Panc1 (cell line): ENCODE data around the gene CRYGN. TPM values are rescaled to one million over a fixed set of nuclear protein-coding genes. Genes with fewer than 3 reads are reported as not detected.

Source experiments
- ATAC-seq: fragments of 200-7000 bp; cut with Tn5 transposase; 2 replicates; pipeline ENCODE4 v1.9.1; 2020; ENCODE audit warnings: mild to moderate bottlenecking, moderate library complexity
- BruUV-seq: library from RNA; stranded (reverse); fragments of 400-500 nt; replicated peaks from 2 replicates; lab custom pipeline; 2021; lab: Mats Ljungman, UMichigan
- CTCF ChIA-PET: fragments of 300-600 bp; sonication (Branson Sonifier 250); formaldehyde crosslinking; loops from one replicate; lab custom pipeline; 2022; ENCODE audit warnings: antibody characterized with exemption; lab: Charles Lee
- POLR2A ChIA-PET: fragments of 300-600 bp; sonication (Branson Sonifier 250); formaldehyde crosslinking; loops from one replicate; lab custom pipeline; 2022; ENCODE audit warnings: antibody characterized with exemption; lab: Charles Lee
- DNase-seq: peaks from one replicate; pipeline ENCODE4 v3.0.0-alpha.2; 2010; ENCODE audit warnings: low read depth, low spot score
- H3K27ac ChIP-seq: 2 replicates; pipeline ENCODE4 v1.5.1; 2011; ENCODE audit warnings: mild to moderate bottlenecking, low read length, inconsistent platforms
- H3K27me3 ChIP-seq: fragments of 200-500 bp; sonication (Bioruptor generic); 2 replicates; pipeline ENCODE4 v1.6.0; 2014; ENCODE audit warnings: low read length, inconsistent platforms; ENCODE audit not compliant: control insufficient read depth, insufficient read depth
- H3K36me3 ChIP-seq: fragments of 200-500 bp; sonication (Bioruptor generic); 2 replicates; pipeline ENCODE4 v1.5.1; 2014; ENCODE audit warnings: inconsistent platforms, mild to moderate bottlenecking, low read length, moderate library complexity; ENCODE audit not compliant: control insufficient read depth, insufficient read depth
- H3K4me1 ChIP-seq: 2 replicates; pipeline ENCODE4 v1.5.1; 2011; ENCODE audit warnings: inconsistent platforms, mild to moderate bottlenecking, low read length, moderate library complexity; ENCODE audit not compliant: control insufficient read depth, insufficient read depth
- H3K4me3 ChIP-seq, 2 experiments: 2 replicates each; pipeline ENCODE4 v1.5.1; 2011 to 2012; ENCODE audit warnings: low read depth in 2 of 2, low read length in 2 of 2, mild to moderate bottlenecking in 2 of 2, inconsistent platforms in 1 of 2, moderate library complexity in 1 of 2
- H3K9me3 ChIP-seq: fragments of 200-500 bp; sonication (Bioruptor generic); 2 replicates; pipeline ENCODE4 v1.5.1; 2014; ENCODE audit warnings: low read depth, mild to moderate bottlenecking, inconsistent platforms, low read length, moderate library complexity; ENCODE audit not compliant: control insufficient read depth, insufficient read depth
- POLR2AphosphoS5 ChIP-seq: IDR thresholded peaks from 2 replicates; pipeline ENCODE4 v1.6.1; 2012; ENCODE audit warnings: mild to moderate bottlenecking, low read depth, low read length, moderate library complexity
- SIN3A ChIP-seq: IDR thresholded peaks from 2 replicates; pipeline ENCODE4 v1.6.1; 2012; ENCODE audit warnings: low read depth, mild to moderate bottlenecking, low read length, moderate library complexity, borderline replicate concordance; ENCODE audit not compliant: insufficient read depth
- TCF7L2 ChIP-seq: IDR thresholded peaks from 2 replicates; pipeline ENCODE4 v1.6.1; 2011; ENCODE audit warnings: mild to moderate bottlenecking, low read depth, low read length, inconsistent platforms
- in situ Hi-C: cut with HindIII; loops from 2 replicates; pipeline ENCODE4 v1.10.0; 2016; ENCODE audit warnings: low sequenced_read_pairs, low pct_unique_long_range_greater_than_20kb
- intact Hi-C: fragments of 100-400 bp; cut with micrococcal nuclease; formaldehyde crosslinking; loops from one replicate; pipeline ENCODE4 v1.10.0; 2022; ENCODE audit not compliant: unreplicated experiment
- total RNA-seq: library from RNA; stranded (reverse); gene quantifications from one replicate; pipeline ENCODE4 v1.2.1, GENCODE V29; 2021; ENCODE audit not compliant: unreplicated experiment
- TF ChIP-seq, protein P1 (sequence below): fragments of 450-650 bp; IDR thresholded peaks from 2 replicates; pipeline ENCODE4 v1.5.1; 2017; ENCODE audit warnings: mild to moderate bottlenecking
- TF ChIP-seq, protein P2 (sequence below), 2 experiments: IDR thresholded peaks; 2 replicates each; pipeline ENCODE4 v1.6.1; 2011 to 2012; ENCODE audit warnings: low read depth in 2 of 2, control low read depth in 1 of 2, low read length in 1 of 2, mild to moderate bottlenecking in 1 of 2, moderate library complexity in 1 of 2; ENCODE audit not compliant: insufficient read depth in 1 of 2

Gene CRYGN
- total RNA-seq, 1 experiment from 2014 or later, result 0.74 TPM

DNA sequence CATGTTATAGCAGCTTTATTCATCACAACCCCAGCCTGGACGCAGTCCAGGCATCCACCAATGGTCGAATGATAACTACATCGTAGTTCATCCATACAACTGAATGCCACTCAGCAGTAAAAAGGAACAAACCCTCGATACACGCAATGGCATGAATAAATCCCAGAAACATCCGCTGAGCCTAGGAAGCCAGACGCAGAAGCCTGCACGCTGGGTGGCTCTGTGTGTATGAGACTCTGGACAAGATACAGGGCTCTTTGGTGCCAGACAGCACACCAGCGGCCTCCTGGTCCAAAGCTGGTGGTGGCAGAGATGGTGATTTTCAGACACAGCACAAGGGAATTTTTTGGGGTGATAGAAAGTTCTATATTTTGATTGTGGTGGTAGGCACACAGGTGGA, 10.0 kb upstream of the CRYGN start:
- DNase-seq, result no peak
- no peak overlapping the region for H3K4me3 ChIP-seq
- in situ Hi-C loops, result loop anchor here (5.0 kb wide), 1 partner anchor 83 kb away; no protein-coding TSS in a partner anchor
- no peak for ATAC-seq
- H3K27me3 ChIP-seq, result no peaks in the 10 kb centered on the region
- H3K9me3 ChIP-seq, result no peaks in the 10 kb centered on the region
- H3K27ac ChIP-seq, result peak overlapping the region; percentile 62; the same call in 1 of the 2 replicates
- BruUV-seq, result no TSS peak
- POLR2A ChIA-PET, result no interaction called here
- CTCF ChIA-PET, result interaction anchor here (2.5 kb wide), 1 partner anchor 82 kb away, joined by 12 read pairs; no protein-coding TSS in a partner anchor
- intact Hi-C loops, result loop anchor here (10.0 kb wide), 1 partner anchor 305 kb away; no protein-coding TSS in a partner anchor
- no peak for TF ChIP-seq POLR2AphosphoS5
- TF ChIP-seq, protein P1, sequence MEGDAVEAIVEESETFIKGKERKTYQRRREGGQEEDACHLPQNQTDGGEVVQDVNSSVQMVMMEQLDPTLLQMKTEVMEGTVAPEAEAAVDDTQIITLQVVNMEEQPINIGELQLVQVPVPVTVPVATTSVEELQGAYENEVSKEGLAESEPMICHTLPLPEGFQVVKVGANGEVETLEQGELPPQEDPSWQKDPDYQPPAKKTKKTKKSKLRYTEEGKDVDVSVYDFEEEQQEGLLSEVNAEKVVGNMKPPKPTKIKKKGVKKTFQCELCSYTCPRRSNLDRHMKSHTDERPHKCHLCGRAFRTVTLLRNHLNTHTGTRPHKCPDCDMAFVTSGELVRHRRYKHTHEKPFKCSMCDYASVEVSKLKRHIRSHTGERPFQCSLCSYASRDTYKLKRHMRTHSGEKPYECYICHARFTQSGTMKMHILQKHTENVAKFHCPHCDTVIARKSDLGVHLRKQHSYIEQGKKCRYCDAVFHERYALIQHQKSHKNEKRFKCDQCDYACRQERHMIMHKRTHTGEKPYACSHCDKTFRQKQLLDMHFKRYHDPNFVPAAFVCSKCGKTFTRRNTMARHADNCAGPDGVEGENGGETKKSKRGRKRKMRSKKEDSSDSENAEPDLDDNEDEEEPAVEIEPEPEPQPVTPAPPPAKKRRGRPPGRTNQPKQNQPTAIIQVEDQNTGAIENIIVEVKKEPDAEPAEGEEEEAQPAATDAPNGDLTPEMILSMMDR, result no peak
- TF ChIP-seq, protein P2, sequence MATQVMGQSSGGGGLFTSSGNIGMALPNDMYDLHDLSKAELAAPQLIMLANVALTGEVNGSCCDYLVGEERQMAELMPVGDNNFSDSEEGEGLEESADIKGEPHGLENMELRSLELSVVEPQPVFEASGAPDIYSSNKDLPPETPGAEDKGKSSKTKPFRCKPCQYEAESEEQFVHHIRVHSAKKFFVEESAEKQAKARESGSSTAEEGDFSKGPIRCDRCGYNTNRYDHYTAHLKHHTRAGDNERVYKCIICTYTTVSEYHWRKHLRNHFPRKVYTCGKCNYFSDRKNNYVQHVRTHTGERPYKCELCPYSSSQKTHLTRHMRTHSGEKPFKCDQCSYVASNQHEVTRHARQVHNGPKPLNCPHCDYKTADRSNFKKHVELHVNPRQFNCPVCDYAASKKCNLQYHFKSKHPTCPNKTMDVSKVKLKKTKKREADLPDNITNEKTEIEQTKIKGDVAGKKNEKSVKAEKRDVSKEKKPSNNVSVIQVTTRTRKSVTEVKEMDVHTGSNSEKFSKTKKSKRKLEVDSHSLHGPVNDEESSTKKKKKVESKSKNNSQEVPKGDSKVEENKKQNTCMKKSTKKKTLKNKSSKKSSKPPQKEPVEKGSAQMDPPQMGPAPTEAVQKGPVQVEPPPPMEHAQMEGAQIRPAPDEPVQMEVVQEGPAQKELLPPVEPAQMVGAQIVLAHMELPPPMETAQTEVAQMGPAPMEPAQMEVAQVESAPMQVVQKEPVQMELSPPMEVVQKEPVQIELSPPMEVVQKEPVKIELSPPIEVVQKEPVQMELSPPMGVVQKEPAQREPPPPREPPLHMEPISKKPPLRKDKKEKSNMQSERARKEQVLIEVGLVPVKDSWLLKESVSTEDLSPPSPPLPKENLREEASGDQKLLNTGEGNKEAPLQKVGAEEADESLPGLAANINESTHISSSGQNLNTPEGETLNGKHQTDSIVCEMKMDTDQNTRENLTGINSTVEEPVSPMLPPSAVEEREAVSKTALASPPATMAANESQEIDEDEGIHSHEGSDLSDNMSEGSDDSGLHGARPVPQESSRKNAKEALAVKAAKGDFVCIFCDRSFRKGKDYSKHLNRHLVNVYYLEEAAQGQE (IDR thresholded peaks at IDR 0.05; ENCODE audit: insufficient read depth in 1 of 2, low read depth in 2 of 2, low read length in 1 of 2), result no peak
- TF ChIP-seq SIN3A, result no peak
- no peak for TF ChIP-seq TCF7L2
- peaks cover 29% of the 10 kb centered on the region for H3K4me1 ChIP-seq
- no peaks in the 10 kb centered on the region for H3K36me3 ChIP-seq

- H3K4me3 ChIP-seq, result peak overlapping the region; percentile 35 to 55
- DNase-seq (no peak), ATAC-seq (peak; percentile 87)
- no TSS peak for BruUV-seq
- intact Hi-C loops (loop anchor here (1.0 kb wide), 1 partner anchor 80 kb away; no protein-coding TSS in a partner anchor), in situ Hi-C loops (loop anchor here (5.0 kb wide), 1 partner anchor 81 kb away; no protein-coding TSS in a partner anchor)
- TF ChIP-seq, protein P1, result peak; percentile 92
- TF ChIP-seq, protein P2 (IDR thresholded peaks at IDR 0.05; ENCODE audit: insufficient read depth in 1 of 2, low read depth in 2 of 2, low read length in 1 of 2), result no peak
- H3K4me1 ChIP-seq, result peaks cover 29% of the 10 kb centered on the region
- no peaks in the 10 kb centered on the region for H3K27me3 ChIP-seq
- no peaks in the 10 kb centered on the region for H3K36me3 ChIP-seq
- no peaks in the 10 kb centered on the region for H3K9me3 ChIP-seq
- ChIA-PET POLR2A (no interaction called here), CTCF (interaction anchor here (0.6 to 2.5 kb wide), 5 partner anchors 11 to 105 kb away, joined by 3 to 15 read pairs (median 3); no protein-coding TSS in a partner anchor)
- peak overlapping the region; percentile 78 for H3K27ac ChIP-seq
These were observed 8.6 kb upstream of the CRYGN start for GRCh38 chr7:151448261-151449252.
